Erythroblast (primary cell): ENCODE results near the gene SNX33.
"Not testable (repeated sequence)": the region's sequence is repeated elsewhere in the genome, so short reads cannot be mapped to it uniquely, and the experiment has no call there.

Experiments used
- GATA1 ChIP-seq: IDR thresholded peaks from 2 replicates; pipeline ENCODE4 v1.6.1; 2011; ENCODE audit warnings: low read depth, mild to moderate bottlenecking, control low read depth, low read length, moderate library complexity
- POLR2A ChIP-seq: IDR thresholded peaks from 2 replicates; pipeline ENCODE4 v1.6.1; 2011; ENCODE audit warnings: mild to moderate bottlenecking, low read length

DNA sequence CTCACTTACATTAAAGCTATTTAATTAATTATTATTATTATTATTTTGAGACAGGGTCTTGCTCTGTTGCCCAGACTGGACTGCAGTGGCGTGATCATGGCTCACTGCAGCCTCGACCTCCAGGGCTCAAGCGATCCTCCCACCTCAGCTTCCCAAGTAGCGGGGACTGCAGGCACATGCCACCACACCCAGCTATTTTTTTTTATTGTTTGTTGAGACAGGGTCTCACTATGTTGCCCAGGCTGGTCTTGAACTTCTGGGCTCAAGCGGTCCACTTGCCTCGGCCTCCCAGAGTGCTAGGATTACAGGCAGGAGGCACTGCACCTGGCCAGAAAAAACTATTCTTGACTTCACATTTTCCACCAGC is 30.6 kb downstream of the SNX33 start:
- TF ChIP-seq POLR2A, GATA1: not testable (repeated sequence)
